ENCODE results near the gene JPH2. TPM values are rescaled to one million over a fixed set of nuclear protein-coding genes. Genes with fewer than 3 reads are reported as not detected.

Gene JPH2
- total RNA-seq, 2 donors from 2014 or later, result 131 to 168 TPM

DNA sequence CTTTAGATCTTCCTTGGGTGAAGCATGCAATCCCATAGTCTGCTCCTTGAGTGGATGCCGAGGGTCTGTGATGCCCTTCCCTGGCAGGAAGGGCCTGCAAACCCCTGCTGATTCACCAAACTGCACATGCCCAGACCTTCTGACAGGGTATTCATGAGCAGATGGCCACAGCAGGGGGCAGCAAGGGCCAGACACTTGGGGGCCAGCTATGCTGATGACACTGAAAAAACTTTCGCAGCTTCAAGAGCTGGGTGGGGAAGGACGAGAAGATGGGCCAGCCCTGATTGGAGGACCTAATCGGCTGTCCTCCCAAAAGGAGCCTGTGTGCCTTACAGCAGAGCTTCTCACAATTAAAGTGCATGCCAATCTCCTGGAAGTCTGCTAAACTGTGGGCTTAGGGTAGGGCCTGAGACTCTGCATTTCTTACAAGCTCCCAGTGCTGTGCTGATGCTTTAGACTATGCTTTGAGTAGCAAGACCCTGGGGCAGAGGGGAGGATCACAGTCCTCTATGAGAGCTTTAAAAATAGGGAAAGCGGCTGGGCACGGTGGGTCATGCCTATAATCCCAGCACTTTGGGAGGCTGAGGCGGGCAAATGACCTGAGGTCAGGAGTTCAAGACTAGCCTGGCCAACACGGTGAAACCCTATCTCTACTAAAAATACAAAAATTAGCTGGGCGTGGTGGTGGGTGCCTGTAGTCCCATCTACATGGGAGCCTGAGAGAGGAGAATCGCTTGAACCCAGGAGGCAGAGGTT, 44.9 kb upstream of the JPH2 start:
- no peaks in the 10 kb centered on the region for H3K27me3 ChIP-seq
- TF ChIP-seq, protein P1, sequence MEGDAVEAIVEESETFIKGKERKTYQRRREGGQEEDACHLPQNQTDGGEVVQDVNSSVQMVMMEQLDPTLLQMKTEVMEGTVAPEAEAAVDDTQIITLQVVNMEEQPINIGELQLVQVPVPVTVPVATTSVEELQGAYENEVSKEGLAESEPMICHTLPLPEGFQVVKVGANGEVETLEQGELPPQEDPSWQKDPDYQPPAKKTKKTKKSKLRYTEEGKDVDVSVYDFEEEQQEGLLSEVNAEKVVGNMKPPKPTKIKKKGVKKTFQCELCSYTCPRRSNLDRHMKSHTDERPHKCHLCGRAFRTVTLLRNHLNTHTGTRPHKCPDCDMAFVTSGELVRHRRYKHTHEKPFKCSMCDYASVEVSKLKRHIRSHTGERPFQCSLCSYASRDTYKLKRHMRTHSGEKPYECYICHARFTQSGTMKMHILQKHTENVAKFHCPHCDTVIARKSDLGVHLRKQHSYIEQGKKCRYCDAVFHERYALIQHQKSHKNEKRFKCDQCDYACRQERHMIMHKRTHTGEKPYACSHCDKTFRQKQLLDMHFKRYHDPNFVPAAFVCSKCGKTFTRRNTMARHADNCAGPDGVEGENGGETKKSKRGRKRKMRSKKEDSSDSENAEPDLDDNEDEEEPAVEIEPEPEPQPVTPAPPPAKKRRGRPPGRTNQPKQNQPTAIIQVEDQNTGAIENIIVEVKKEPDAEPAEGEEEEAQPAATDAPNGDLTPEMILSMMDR (IDR thresholded peaks at IDR 0.05), result no peak
- no peaks in the 10 kb centered on the region for H3K36me3 ChIP-seq
- DNase-seq (ENCODE audit: low spot score), result no peak
- no peaks in the 10 kb centered on the region for H3K9me3 ChIP-seq
- H3K27ac ChIP-seq, result no peak overlapping the region
- no peak overlapping the region for H3K4me3 ChIP-seq
- no peaks in the 10 kb centered on the region for H3K4me1 ChIP-seq

DNA sequence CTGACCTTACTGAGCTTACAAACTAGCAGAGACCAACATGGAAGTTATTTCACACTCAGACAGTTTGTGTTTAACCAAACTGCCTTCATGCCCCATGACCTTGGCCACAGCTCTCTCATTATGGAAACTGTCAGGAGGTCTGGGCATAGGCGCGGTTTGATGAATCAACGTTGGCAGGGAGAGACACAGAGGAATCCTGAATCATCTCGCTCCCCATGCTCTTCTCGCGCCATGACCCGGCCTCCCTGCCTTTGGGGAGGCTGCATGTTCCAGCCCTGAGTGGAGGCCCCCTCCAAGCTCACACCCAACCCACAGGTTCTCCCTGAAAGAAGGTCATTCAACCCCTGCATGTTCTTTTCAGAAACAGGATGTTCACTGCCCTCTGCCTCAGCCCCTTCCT, 44.2 kb upstream of the JPH2 start:
- Histone ChIP-seq H3K9me3 (no peaks in the 10 kb centered on the region), H3K27me3 (no peaks in the 10 kb centered on the region), H3K36me3 (no peaks in the 10 kb centered on the region), H3K27ac (no peak overlapping the region), H3K4me1 (no peaks in the 10 kb centered on the region), H3K4me3 (no peak overlapping the region)
- no peak for DNase-seq (ENCODE audit: low spot score)
- TF ChIP-seq, protein P1 (IDR thresholded peaks at IDR 0.05), result no peak

DNA sequence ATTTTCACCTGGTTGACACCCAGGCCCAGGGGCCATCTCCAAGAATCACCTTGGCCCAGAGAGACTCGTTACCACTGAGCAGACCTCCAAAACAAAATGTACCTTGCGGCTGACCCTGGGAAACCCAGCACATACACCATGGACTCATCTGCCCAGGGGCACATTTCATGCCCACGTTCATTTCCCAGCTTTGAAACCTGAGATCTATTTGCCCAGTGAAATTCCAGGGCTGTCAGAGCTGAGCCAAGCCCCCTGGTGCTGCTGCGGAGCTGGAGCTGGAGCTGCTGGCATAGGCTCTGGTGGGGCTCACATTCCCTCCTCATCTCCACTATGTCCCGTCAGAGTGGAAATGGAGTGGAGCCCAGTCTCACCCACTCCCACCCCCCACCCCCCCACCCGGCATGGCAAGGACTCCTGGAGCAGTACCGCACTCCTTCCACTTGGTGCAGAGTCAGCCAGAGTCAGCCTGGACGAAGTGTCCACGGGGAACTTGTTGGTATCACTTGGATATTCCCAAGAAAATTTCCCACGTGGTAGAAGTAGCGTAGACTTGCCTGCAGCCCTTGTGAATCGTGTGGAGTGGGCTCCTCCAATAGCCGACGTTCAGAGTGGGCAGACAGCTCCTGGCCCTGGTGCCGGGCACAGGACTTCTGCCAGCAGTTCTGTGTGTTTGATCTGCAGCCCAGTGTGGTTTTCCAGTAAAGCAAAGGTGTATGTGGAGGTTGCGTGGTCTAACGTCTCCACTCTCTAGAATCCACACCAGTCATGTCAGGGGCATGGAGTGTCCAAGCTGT, 41.7 kb upstream of the JPH2 start:
- H3K9me3 ChIP-seq, result no peaks in the 10 kb centered on the region
- H3K4me3 ChIP-seq, result no peak overlapping the region
- TF ChIP-seq, protein P1 (IDR thresholded peaks at IDR 0.05), result peak in 1 of 2 donors; percentile 28
- H3K27ac ChIP-seq, result peak overlapping the region in 1 of 2 donors; percentile 41
- H3K36me3 ChIP-seq, result no peaks in the 10 kb centered on the region
- no peaks in the 10 kb centered on the region for H3K4me1 ChIP-seq
- no peaks in the 10 kb centered on the region for H3K27me3 ChIP-seq
- no peak for DNase-seq (ENCODE audit: low spot score)

DNA sequence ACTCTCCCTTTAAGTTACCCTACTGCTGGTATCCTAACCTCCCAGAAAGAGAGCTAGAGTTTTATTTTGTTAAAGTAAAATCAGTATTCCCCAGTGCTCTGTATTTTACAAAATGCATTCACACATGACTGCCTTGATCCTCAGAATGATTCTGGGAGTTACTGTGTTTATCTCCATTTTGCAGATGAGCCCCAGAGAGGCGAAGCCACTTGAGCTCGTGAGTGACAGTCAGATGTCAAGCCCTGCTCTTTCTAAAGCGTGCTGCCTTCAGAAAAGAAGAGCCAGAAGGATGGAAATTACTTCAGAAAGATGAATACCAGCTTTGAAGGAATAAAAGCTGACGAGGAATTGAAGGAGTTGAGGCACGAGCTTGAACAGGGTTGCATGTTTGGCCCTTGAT, 37.6 kb upstream of the JPH2 start:
- Histone ChIP-seq H3K4me1 (peaks cover 0 to 17% of the 10 kb centered on the region in 2 donors), H3K27ac (peak overlapping the region in 1 of 2 donors; percentile 35), H3K9me3 (no peaks in the 10 kb centered on the region), H3K4me3 (no peak overlapping the region), H3K36me3 (no peaks in the 10 kb centered on the region), H3K27me3 (no peaks in the 10 kb centered on the region)
- no peak for DNase-seq (ENCODE audit: low spot score)
- TF ChIP-seq, protein P1 (IDR thresholded peaks at IDR 0.05), result no peak

DNA sequence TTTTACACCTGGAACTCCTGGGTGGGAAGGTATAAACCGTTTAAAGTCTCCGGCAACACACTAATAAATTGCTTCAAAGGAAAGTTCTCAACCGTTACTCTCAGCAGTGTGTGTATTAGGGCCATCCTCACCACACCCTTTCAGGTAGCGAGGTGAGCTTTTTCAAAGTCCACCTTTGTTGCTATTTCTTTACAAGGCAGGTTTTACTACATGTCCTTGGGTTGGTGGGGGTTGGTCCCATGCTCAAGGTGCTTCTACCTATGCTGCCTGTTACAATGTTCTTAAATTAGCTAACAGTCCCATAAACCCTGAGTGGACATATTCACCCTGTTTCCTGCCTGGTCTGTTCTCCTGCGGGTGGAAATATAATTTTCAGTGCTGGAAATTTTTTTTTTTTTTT, 36.7 kb upstream of the JPH2 start:
- TF ChIP-seq, protein P1 (IDR thresholded peaks at IDR 0.05), result no peak
- H3K27me3 ChIP-seq, result no peaks in the 10 kb centered on the region
- H3K9me3 ChIP-seq, result no peaks in the 10 kb centered on the region
- H3K36me3 ChIP-seq, result no peaks in the 10 kb centered on the region
- DNase-seq (ENCODE audit: low spot score), result peak; percentile 28
- peak overlapping the region in 1 of 2 donors; percentile 79 for H3K27ac ChIP-seq
- peaks cover 0 to 19% of the 10 kb centered on the region in 2 donors for H3K4me1 ChIP-seq
- no peak overlapping the region for H3K4me3 ChIP-seq
